ENCODE measurements around the gene DPP3. TPM values are rescaled to one million over a fixed set of nuclear protein-coding genes. Genes with fewer than 3 reads are reported as not detected.

Gene DPP3
- total RNA-seq, 1 experiment from 2014 or later, result 55.6 TPM

DNA sequence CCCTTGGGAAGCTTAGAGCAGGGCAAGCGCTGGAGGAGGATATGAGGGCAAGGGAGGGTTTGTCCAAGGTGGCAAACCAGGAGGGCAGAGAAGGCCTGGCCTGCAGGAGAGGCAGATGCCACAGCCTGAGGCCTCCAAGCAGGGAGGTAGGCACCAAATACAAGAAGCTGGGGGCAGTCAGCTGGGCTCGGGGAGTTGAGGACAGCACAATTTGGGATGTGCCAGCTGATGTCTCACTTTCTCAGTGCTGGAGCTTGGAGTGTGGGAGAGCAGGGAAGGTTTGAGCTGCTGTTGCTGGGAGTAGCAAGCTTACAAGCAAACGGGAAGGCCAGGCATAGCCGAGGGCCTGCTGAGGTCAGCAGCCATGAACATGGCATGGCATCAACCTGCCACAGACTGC, 61.7 kb downstream of the DPP3 start (continued):
- TF ChIP-seq, protein P1, sequence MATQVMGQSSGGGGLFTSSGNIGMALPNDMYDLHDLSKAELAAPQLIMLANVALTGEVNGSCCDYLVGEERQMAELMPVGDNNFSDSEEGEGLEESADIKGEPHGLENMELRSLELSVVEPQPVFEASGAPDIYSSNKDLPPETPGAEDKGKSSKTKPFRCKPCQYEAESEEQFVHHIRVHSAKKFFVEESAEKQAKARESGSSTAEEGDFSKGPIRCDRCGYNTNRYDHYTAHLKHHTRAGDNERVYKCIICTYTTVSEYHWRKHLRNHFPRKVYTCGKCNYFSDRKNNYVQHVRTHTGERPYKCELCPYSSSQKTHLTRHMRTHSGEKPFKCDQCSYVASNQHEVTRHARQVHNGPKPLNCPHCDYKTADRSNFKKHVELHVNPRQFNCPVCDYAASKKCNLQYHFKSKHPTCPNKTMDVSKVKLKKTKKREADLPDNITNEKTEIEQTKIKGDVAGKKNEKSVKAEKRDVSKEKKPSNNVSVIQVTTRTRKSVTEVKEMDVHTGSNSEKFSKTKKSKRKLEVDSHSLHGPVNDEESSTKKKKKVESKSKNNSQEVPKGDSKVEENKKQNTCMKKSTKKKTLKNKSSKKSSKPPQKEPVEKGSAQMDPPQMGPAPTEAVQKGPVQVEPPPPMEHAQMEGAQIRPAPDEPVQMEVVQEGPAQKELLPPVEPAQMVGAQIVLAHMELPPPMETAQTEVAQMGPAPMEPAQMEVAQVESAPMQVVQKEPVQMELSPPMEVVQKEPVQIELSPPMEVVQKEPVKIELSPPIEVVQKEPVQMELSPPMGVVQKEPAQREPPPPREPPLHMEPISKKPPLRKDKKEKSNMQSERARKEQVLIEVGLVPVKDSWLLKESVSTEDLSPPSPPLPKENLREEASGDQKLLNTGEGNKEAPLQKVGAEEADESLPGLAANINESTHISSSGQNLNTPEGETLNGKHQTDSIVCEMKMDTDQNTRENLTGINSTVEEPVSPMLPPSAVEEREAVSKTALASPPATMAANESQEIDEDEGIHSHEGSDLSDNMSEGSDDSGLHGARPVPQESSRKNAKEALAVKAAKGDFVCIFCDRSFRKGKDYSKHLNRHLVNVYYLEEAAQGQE (IDR thresholded peaks at IDR 0.05; ENCODE audit: low read depth), result no peak
- TF ChIP-seq CEBPB (IDR thresholded peaks at IDR 0.05; ENCODE audit: low read depth), result no peak

DNA sequence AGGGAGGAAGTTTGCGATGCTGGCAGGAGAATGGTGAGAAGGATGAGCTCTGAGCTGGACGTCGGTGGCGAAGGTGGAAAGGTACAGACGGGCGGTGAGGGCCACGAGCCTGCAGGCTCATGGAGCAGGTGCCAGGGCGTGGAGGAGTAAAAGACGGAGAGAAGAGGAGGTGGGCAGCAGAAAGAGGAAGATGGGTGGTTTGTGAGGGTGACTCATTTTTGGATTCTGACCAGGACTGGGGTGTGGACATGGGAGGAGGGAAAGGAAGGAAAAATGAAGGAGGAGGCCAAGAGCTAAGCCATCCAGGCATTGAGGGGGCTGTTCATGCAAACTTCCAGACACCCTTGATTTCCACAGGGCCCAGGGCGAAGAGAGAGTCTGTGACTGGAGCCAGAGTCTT, 62.1 kb downstream of the DPP3 start:
- Histone ChIP-seq H3K36me3 (ENCODE audit: control insufficient read depth in 1 of 2, insufficient read depth in 2 of 2, low read length in 2 of 2) (no peaks in the 10 kb centered on the region), H3K27ac (ENCODE audit: low read depth, low read length) (no peak overlapping the region), H4K20me1 (ENCODE audit: insufficient read depth) (no peaks in the 10 kb centered on the region), H3K27me3 (ENCODE audit: insufficient read depth, low read length) (no peaks in the 10 kb centered on the region), H3K79me2 (ENCODE audit: insufficient read depth, low read length) (no peaks in the 10 kb centered on the region), H3K9ac (ENCODE audit: low read length) (no peak overlapping the region), H3K4me2 (ENCODE audit: low read length) (no peak overlapping the region), H3K9me3 (ENCODE audit: control insufficient read depth in 1 of 2, insufficient read depth in 1 of 2, low read depth in 1 of 2, low read length in 2 of 2) (no peaks in the 10 kb centered on the region), H3K4me1 (ENCODE audit: control insufficient read depth in 1 of 2, insufficient read depth in 2 of 2, low read length in 2 of 2) (peaks cover 0 to 12% of the 10 kb centered on the region in 2 experiments; a peak in 2 of 4 replicates), H3K9me2 (ENCODE audit: insufficient read depth) (no peaks in the 10 kb centered on the region), H2AFZ (ENCODE audit: low read depth, low read length, poor library complexity, severe bottlenecking) (no peak overlapping the region), H3K4me3 (replicated peaks in 1 of 2; ENCODE audit: low read depth in 1 of 2, low read length in 2 of 2) (no peak overlapping the region)
- intact Hi-C loops (cut with micrococcal nuclease), result no loop called here
- RAD21 ChIA-PET (ENCODE audit: low non-redundant PET in 1 of 2, low total read pairs in 2 of 2, uncharacterized antibody in 2 of 2, unreplicated experiment in 2 of 2), result no interaction called here
- no peak for TF ChIP-seq ELF1 (IDR thresholded peaks at IDR 0.05; ENCODE audit: borderline replicate concordance, low read depth)
- TF ChIP-seq RAD21 (IDR thresholded peaks at IDR 0.05; ENCODE audit: low read depth), result no peak
- no peak for TF ChIP-seq EGR1 (IDR thresholded peaks at IDR 0.05; ENCODE audit: low read depth)
- TF ChIP-seq, protein P2, sequence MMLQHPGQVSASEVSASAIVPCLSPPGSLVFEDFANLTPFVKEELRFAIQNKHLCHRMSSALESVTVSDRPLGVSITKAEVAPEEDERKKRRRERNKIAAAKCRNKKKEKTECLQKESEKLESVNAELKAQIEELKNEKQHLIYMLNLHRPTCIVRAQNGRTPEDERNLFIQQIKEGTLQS (IDR thresholded peaks at IDR 0.05), result no peak
- TF ChIP-seq, protein P3, sequence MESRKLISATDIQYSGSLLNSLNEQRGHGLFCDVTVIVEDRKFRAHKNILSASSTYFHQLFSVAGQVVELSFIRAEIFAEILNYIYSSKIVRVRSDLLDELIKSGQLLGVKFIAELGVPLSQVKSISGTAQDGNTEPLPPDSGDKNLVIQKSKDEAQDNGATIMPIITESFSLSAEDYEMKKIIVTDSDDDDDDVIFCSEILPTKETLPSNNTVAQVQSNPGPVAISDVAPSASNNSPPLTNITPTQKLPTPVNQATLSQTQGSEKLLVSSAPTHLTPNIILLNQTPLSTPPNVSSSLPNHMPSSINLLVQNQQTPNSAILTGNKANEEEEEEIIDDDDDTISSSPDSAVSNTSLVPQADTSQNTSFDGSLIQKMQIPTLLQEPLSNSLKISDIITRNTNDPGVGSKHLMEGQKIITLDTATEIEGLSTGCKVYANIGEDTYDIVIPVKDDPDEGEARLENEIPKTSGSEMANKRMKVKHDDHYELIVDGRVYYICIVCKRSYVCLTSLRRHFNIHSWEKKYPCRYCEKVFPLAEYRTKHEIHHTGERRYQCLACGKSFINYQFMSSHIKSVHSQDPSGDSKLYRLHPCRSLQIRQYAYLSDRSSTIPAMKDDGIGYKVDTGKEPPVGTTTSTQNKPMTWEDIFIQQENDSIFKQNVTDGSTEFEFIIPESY (IDR thresholded peaks at IDR 0.05; ENCODE audit: extremely low read depth, insufficient replicate concordance, low read length), result no peak
- no peak for TF ChIP-seq EZH2phosphoT487 (IDR thresholded peaks at IDR 0.05; ENCODE audit: borderline replicate concordance)
- TF ChIP-seq FOSL1 (IDR thresholded peaks at IDR 0.05; ENCODE audit: low read depth), result no peak
- TF ChIP-seq ZNF274 (IDR thresholded peaks at IDR 0.05; ENCODE audit: low read depth, low read length), result no peak
- TF ChIP-seq CEBPB (IDR thresholded peaks at IDR 0.05; ENCODE audit: low read depth), result no peak
- TF ChIP-seq TCF7L2 (IDR thresholded peaks at IDR 0.05; ENCODE audit: borderline replicate concordance, extremely low read depth, insufficient read depth, insufficient read length), result no peak
- TF ChIP-seq EZH2 (IDR thresholded peaks at IDR 0.05), result no peak
- no peak for TF ChIP-seq SP1 (IDR thresholded peaks at IDR 0.05; ENCODE audit: low read depth)
- TF ChIP-seq ZFX (IDR thresholded peaks at IDR 0.05), result no peak
- no peak for TF ChIP-seq JUND (IDR thresholded peaks at IDR 0.05)
- TF ChIP-seq, protein P1 (IDR thresholded peaks at IDR 0.05; ENCODE audit: low read depth), result no peak
- DNase-seq (ENCODE audit: low read depth, low spot score) (no peak), ATAC-seq (no peak)
- CTCF ChIA-PET, result no interaction called here
- no TSS peak for BruUV-seq (replicated peaks)
- POLR2A ChIA-PET, result no interaction called here
